Liver (tissue), 9 donors: ENCODE results near the gene SYCP3. TPM values are rescaled to one million over a fixed set of nuclear protein-coding genes. Genes with fewer than 3 reads are reported as not detected.

ENCODE experiments used
- DNase-seq: peaks from one replicate; pipeline ENCODE4 v3.0.0-alpha.2; 2017; ENCODE audit warnings: low spot score
- H3K27ac ChIP-seq, 2 donors: one replicate each; pipeline ENCODE4 v1.7.0; 2013; ENCODE audit warnings: inconsistent platforms in 2 of 2, low read length in 2 of 2, control low read depth in 1 of 2, low read depth in 1 of 2, mild to moderate bottlenecking in 1 of 2
- H3K27me3 ChIP-seq, 4 donors: one replicate each; pipeline versions ENCODE4 v1.6.1 to v1.7.0; 2013; ENCODE audit warnings: low read length in 3 of 4, inconsistent platforms in 1 of 4, mild to moderate bottlenecking in 1 of 4, moderate library complexity in 1 of 4; ENCODE audit not compliant: control insufficient read depth in 4 of 4, insufficient read depth in 4 of 4
- H3K36me3 ChIP-seq, 4 donors: one replicate each; pipeline versions ENCODE4 v1.6.1 to v1.7.0; 2013; ENCODE audit warnings: low read length in 3 of 4, mild to moderate bottlenecking in 3 of 4, low read depth in 1 of 4, moderate library complexity in 1 of 4; ENCODE audit not compliant: control insufficient read depth in 4 of 4, insufficient read depth in 3 of 4
- H3K4me1 ChIP-seq, 4 donors: one replicate each; pipeline versions ENCODE4 v1.6.1 to v1.7.0; 2013; ENCODE audit warnings: low read length in 3 of 4, mild to moderate bottlenecking in 3 of 4, moderate library complexity in 1 of 4; ENCODE audit not compliant: control insufficient read depth in 4 of 4, insufficient read depth in 4 of 4
- H3K4me3 ChIP-seq, 3 donors: one replicate each; pipeline versions ENCODE4 v1.6.1 to v1.7.0; 2013; ENCODE audit warnings: low read length in 3 of 3, control low read depth in 1 of 3, low read depth in 1 of 3, mild to moderate bottlenecking in 1 of 3
- H3K9ac ChIP-seq, 2 donors: one replicate each; pipeline ENCODE4 v1.7.0; 2013; ENCODE audit warnings: low read length in 2 of 2, mild to moderate bottlenecking in 2 of 2, moderate library complexity in 2 of 2, control low read depth in 1 of 2, low read depth in 1 of 2
- H3K9me3 ChIP-seq, 4 donors: one replicate each; pipeline versions ENCODE4 v1.6.1 to v1.7.0; 2013; ENCODE audit warnings: low read length in 3 of 4; ENCODE audit not compliant: control insufficient read depth in 4 of 4
- EGR1 ChIP-seq, 2 donors: IDR thresholded peaks; 2 replicates each; pipeline ENCODE4 v1.6.1; 2016 to 2018; ENCODE audit warnings: antibody characterized with exemption in 2 of 2, low read depth in 2 of 2
- FOXA2 ChIP-seq: IDR thresholded peaks from 2 replicates; pipeline ENCODE4 v1.6.1; 2016; ENCODE audit warnings: antibody characterized with exemption
- GABPA ChIP-seq, 2 donors: IDR thresholded peaks in 1 of 2; conservative IDR thresholded peaks in 1 of 2; 2 replicates each; pipeline ENCODE4 v1.6.1; 2016; ENCODE audit warnings: antibody characterized with exemption in 2 of 2, mild to moderate bottlenecking in 1 of 2, moderate library complexity in 1 of 2
- HNF4A ChIP-seq, 2 donors: conservative IDR thresholded peaks; 2 replicates each; pipeline ENCODE4 v1.6.1; 2016; ENCODE audit warnings: antibody characterized with exemption in 2 of 2, mild to moderate bottlenecking in 2 of 2
- HNF4G ChIP-seq: IDR thresholded peaks from 2 replicates; pipeline ENCODE4 v1.6.1; 2016; ENCODE audit warnings: antibody characterized with exemption
- JUND ChIP-seq, 2 donors: IDR thresholded peaks; 2 replicates each; pipeline ENCODE4 v1.6.1; 2016; ENCODE audit warnings: antibody characterized with exemption in 2 of 2
- NR2F2 ChIP-seq: IDR thresholded peaks from 2 replicates; pipeline ENCODE4 v1.6.1; 2016; ENCODE audit warnings: antibody characterized with exemption
- RAD21 ChIP-seq, 2 donors: IDR thresholded peaks; 2 replicates each; pipeline ENCODE4 v1.6.1; 2016; ENCODE audit warnings: antibody characterized with exemption in 2 of 2, mild to moderate bottlenecking in 2 of 2
- RXRA ChIP-seq, 2 donors: IDR thresholded peaks; 2 replicates each; pipeline ENCODE4 v1.6.1; 2017 to 2018; ENCODE audit warnings: antibody characterized with exemption in 2 of 2, mild to moderate bottlenecking in 1 of 2
- TAF1 ChIP-seq: conservative IDR thresholded peaks from 2 replicates; pipeline ENCODE4 v1.6.1; 2016; ENCODE audit warnings: antibody characterized with exemption, mild to moderate bottlenecking
- YY1 ChIP-seq: IDR thresholded peaks from 2 replicates; pipeline ENCODE4 v1.6.1; 2016; ENCODE audit warnings: antibody characterized with exemption, mild to moderate bottlenecking
- WGBS: extraction: QIAGEN DNeasy Blood & Tissue Kit; methylation state at CpG from one replicate; pipeline ENCODE4 v1.1.7; 2013; 5-methylcytosine and 5-hydroxymethylcytosine counted together
- polyA plus RNA-seq, 2 donors: library from polyadenylated mRNA; stranded (reverse) in 1 of 2; unstranded in 1 of 2; fragments of 200-250 nt in 1 of 2; fragments of >200 nt in 1 of 2; fragmentation: Nextera tagmentation in 1 of 2; extraction: Ambion mirVana in 1 of 2; gene quantifications; one replicate each; pipeline versions ENCODE4 v1.2.1 to v1.2.3, GENCODE V29; 2013 to 2015
- total RNA-seq, 2 donors: library from RNA; depleted of rRNA; stranded (reverse); fragments of >200 nt; gene quantifications; one replicate each; pipeline ENCODE4 v1.2.3, GENCODE V29; 2014
- TF ChIP-seq, protein P1 (sequence below): fragments of 150-350 bp; IDR thresholded peaks from 2 replicates; pipeline ENCODE4 v1.5.1; 2017; ENCODE audit warnings: improper control_type of control experiment, low read depth, low read length; ENCODE audit not compliant: missing input control
- TF ChIP-seq, protein P2 (sequence below): IDR thresholded peaks from 2 replicates; pipeline ENCODE4 v1.6.1; 2016; ENCODE audit warnings: antibody characterized with exemption, mild to moderate bottlenecking
- TF ChIP-seq, protein P3 (sequence below): IDR thresholded peaks from 2 replicates; pipeline ENCODE4 v1.6.1; 2016; ENCODE audit warnings: antibody characterized with exemption
- TF ChIP-seq, protein P4 (sequence below): IDR thresholded peaks from 2 replicates; pipeline ENCODE4 v1.6.1; 2016; ENCODE audit warnings: antibody characterized with exemption
- donor health status: healthy.
- donor health status: healthy.
- donor health status: healthy.
- donor health status: healthy.
- donor health status: healthy.

The SYCP3 gene
- under 1 TPM in 1 of 2 donors, not detected in 1; 0.17 TPM for total RNA-seq
- polyA plus RNA-seq: 1 to 10 TPM in 1 of 2 donors, not detected in 1; 3.0 TPM

DNA sequence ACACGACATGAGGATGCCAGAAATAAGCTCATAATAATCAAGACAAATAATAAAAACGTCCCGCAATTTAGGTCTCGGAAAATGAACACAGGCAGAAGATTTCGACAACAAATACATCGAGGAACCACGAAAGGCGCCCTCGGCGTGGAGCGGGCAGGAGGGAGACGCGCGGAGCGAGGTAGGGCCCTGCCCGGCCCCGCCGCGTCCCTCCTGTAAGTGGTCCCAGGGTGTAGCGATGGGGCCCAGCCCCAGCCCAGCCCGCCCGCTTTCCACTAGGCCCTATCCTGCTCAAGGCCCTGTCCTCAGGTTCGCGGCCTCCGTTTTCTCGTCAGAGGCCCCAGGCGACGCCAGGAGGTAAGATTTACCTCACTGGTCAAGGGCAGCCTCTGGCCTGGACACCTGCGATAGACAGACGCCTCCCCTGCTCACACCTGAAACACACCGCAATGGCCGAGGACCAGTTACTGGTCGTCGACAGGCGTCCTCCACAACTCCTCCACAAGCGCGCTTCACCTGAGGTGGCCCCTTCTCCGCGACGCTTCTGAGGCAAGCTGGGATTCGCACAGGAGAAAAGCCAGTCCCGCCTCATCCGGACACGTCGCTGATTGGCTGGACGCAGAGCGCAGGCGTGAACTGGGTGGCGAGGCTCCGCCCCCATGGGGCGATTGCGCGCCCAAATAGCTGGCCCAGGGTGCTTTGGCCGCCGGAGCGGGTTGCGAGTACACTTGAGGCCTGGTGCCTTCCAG lies at the start of gene SYCP3:
Gene SYCP3, minus strand, starts transcription at position 543 of the 746 bp plus-strand sequence. CDS start 1,527 bp downstream, outside the sequence.
- H3K9me3 ChIP-seq: no peaks in the 10 kb centered on the region
- no peak within 1 kb of the TSS for H3K4me3 ChIP-seq
- H3K27me3 ChIP-seq: no peaks in the 10 kb centered on the region
- no peak within 1 kb of the TSS for H3K9ac ChIP-seq
- WGBS: 98% methylated on average over 57 of the region's 57 CpGs
- DNase-seq: no peak
- TF ChIP-seq RAD21 (IDR thresholded peaks at IDR 0.05) (no peak), NR2F2 (no peak), RXRA (IDR thresholded peaks at IDR 0.05) (no peak), FOXA2 (no peak), JUND (IDR thresholded peaks at IDR 0.05) (no peak), YY1 (no peak), HNF4G (no peak), GABPA (IDR thresholded peaks at IDR 0.05 in 1 of 2, conservative IDR thresholded peaks at IDR 0.05 in 1 of 2) (no peak), HNF4A (conservative IDR thresholded peaks at IDR 0.05) (no peak), EGR1 (IDR thresholded peaks at IDR 0.05; ENCODE audit: low read depth in 2 of 2) (no peak), TAF1 (no peak)
- TF ChIP-seq, protein P1, sequence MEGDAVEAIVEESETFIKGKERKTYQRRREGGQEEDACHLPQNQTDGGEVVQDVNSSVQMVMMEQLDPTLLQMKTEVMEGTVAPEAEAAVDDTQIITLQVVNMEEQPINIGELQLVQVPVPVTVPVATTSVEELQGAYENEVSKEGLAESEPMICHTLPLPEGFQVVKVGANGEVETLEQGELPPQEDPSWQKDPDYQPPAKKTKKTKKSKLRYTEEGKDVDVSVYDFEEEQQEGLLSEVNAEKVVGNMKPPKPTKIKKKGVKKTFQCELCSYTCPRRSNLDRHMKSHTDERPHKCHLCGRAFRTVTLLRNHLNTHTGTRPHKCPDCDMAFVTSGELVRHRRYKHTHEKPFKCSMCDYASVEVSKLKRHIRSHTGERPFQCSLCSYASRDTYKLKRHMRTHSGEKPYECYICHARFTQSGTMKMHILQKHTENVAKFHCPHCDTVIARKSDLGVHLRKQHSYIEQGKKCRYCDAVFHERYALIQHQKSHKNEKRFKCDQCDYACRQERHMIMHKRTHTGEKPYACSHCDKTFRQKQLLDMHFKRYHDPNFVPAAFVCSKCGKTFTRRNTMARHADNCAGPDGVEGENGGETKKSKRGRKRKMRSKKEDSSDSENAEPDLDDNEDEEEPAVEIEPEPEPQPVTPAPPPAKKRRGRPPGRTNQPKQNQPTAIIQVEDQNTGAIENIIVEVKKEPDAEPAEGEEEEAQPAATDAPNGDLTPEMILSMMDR: no peak
- TF ChIP-seq, protein P2, sequence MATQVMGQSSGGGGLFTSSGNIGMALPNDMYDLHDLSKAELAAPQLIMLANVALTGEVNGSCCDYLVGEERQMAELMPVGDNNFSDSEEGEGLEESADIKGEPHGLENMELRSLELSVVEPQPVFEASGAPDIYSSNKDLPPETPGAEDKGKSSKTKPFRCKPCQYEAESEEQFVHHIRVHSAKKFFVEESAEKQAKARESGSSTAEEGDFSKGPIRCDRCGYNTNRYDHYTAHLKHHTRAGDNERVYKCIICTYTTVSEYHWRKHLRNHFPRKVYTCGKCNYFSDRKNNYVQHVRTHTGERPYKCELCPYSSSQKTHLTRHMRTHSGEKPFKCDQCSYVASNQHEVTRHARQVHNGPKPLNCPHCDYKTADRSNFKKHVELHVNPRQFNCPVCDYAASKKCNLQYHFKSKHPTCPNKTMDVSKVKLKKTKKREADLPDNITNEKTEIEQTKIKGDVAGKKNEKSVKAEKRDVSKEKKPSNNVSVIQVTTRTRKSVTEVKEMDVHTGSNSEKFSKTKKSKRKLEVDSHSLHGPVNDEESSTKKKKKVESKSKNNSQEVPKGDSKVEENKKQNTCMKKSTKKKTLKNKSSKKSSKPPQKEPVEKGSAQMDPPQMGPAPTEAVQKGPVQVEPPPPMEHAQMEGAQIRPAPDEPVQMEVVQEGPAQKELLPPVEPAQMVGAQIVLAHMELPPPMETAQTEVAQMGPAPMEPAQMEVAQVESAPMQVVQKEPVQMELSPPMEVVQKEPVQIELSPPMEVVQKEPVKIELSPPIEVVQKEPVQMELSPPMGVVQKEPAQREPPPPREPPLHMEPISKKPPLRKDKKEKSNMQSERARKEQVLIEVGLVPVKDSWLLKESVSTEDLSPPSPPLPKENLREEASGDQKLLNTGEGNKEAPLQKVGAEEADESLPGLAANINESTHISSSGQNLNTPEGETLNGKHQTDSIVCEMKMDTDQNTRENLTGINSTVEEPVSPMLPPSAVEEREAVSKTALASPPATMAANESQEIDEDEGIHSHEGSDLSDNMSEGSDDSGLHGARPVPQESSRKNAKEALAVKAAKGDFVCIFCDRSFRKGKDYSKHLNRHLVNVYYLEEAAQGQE: no peak
- TF ChIP-seq, protein P3, sequence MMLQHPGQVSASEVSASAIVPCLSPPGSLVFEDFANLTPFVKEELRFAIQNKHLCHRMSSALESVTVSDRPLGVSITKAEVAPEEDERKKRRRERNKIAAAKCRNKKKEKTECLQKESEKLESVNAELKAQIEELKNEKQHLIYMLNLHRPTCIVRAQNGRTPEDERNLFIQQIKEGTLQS: no peak
- TF ChIP-seq, protein P4, sequence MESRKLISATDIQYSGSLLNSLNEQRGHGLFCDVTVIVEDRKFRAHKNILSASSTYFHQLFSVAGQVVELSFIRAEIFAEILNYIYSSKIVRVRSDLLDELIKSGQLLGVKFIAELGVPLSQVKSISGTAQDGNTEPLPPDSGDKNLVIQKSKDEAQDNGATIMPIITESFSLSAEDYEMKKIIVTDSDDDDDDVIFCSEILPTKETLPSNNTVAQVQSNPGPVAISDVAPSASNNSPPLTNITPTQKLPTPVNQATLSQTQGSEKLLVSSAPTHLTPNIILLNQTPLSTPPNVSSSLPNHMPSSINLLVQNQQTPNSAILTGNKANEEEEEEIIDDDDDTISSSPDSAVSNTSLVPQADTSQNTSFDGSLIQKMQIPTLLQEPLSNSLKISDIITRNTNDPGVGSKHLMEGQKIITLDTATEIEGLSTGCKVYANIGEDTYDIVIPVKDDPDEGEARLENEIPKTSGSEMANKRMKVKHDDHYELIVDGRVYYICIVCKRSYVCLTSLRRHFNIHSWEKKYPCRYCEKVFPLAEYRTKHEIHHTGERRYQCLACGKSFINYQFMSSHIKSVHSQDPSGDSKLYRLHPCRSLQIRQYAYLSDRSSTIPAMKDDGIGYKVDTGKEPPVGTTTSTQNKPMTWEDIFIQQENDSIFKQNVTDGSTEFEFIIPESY: no peak
- peaks cover 0 to 3% (median 2%) of the 10 kb centered on the region in 4 donors for H3K4me1 ChIP-seq
- no peak within 1 kb of the TSS for H3K27ac ChIP-seq
- peaks cover 7 to 32% (median 14%) of the 10 kb centered on the region in 4 donors for H3K36me3 ChIP-seq

DNA sequence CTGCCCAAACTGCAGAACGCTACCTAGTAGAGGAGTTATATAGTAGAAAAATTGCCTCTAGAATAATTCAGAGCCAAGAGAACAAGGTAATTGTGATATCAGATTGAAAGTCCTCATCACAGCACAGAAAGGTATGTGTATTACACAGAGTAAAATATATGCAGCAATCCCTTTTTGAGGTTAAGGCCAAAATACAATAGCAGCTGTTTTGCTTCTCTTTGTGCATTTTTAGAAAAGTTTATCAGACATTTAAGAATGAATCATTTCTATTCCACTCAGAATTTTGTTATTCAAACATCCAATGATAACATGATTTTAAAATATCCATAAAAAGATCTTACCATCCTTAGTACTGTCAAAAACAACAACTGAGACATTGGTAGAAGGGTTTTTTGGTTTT lies 46.4 kb upstream of the SYCP3 start:
- Histone ChIP-seq H3K36me3 (peaks cover 0 to 10% (median 0%) of the 10 kb centered on the region in 4 donors), H3K4me1 (no peaks in the 10 kb centered on the region), H3K27ac (no peak overlapping the region), H3K9me3 (no peaks in the 10 kb centered on the region), H3K9ac (no peak overlapping the region), H3K4me3 (no peak overlapping the region), H3K27me3 (no peaks in the 10 kb centered on the region)
- DNase-seq: no peak
- no peak for TF ChIP-seq RAD21 (IDR thresholded peaks at IDR 0.05)
- TF ChIP-seq, protein P2: no peak
- 98% methylated on average over 1 of the region's 1 CpG for WGBS
